NCI-H2029 (cell line): ENCODE measurements around the gene SUCO.
A peak's percentile ranks its signal among the peaks of the same experiment; 100 is the strongest.
"Not testable (repeated sequence)": the region's sequence is repeated elsewhere in the genome, so short reads cannot be mapped to it uniquely, and the experiment has no call there.

Experiments used
- DNase-seq: peaks from one replicate; lab custom pipeline; 2025; lab: John Stamatoyannopoulos, UW

SUCO gene, protein sequence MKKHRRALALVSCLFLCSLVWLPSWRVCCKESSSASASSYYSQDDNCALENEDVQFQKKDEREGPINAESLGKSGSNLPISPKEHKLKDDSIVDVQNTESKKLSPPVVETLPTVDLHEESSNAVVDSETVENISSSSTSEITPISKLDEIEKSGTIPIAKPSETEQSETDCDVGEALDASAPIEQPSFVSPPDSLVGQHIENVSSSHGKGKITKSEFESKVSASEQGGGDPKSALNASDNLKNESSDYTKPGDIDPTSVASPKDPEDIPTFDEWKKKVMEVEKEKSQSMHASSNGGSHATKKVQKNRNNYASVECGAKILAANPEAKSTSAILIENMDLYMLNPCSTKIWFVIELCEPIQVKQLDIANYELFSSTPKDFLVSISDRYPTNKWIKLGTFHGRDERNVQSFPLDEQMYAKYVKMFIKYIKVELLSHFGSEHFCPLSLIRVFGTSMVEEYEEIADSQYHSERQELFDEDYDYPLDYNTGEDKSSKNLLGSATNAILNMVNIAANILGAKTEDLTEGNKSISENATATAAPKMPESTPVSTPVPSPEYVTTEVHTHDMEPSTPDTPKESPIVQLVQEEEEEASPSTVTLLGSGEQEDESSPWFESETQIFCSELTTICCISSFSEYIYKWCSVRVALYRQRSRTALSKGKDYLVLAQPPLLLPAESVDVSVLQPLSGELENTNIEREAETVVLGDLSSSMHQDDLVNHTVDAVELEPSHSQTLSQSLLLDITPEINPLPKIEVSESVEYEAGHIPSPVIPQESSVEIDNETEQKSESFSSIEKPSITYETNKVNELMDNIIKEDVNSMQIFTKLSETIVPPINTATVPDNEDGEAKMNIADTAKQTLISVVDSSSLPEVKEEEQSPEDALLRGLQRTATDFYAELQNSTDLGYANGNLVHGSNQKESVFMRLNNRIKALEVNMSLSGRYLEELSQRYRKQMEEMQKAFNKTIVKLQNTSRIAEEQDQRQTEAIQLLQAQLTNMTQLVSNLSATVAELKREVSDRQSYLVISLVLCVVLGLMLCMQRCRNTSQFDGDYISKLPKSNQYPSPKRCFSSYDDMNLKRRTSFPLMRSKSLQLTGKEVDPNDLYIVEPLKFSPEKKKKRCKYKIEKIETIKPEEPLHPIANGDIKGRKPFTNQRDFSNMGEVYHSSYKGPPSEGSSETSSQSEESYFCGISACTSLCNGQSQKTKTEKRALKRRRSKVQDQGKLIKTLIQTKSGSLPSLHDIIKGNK (N-terminal part only)

DNA sequence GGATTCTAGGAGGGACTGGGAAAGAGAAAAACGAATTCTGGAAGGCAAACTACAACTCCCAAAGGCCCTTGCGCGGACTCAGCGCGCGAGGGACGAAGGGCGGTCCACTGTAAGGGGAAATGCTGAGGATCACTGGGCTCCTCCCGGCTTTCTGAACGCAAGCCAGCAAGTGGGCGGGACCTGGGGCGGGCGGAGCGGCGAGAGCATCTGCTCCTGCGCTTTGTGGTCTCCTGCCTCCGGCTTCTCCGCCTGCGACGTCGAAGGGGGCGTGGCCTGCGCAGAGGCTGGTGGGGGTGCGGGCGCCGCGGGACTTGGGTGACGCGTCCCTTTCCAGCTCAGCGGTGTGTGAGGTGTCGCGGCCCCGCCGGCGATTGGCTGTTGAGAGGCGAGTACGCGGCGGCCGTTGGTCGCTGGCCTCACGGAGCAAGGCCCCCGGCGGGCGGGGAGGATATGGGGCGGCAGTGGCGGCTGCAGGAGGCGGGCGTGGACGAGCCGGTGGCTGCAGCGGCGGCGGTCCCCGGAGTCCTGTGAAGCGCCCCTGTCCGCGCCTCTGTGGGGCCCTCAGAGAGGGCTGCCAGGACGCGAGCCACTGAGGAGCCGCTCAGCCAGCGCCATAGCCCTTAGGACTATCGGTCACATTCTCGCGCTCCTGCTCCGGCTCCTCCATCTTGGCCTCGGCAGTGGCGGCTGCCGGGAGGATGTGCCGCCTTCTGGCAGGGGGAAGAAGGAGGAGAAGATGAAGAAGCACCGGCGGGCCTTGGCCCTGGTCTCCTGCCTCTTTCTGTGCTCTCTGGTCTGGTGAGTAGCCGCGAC lies at the start of gene SUCO:
SUCO (plus strand) TSS at position 451 of the 813 bp plus-strand sequence; CDS start at position 737, 286 bp downstream.
- peak; percentile 93 for DNase-seq

DNA sequence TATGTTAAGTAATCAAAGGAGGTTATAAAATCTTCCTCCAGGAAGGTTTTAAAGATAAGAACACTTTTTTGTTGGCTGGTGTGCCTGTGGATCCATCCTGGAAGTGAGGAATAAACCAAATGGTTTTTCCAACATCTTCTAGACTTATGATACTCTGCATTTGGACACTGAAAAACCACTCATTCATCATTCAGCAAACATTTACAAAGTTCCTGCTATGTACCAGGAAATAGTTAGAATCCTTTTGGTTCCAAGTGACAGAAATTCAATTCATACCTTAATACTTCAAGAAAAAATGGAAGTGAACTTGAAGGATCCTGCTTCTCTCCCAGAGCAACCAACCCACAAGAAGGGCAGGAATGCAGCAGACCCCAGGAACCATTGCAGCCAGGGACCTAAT lies 49.5 kb upstream of the SUCO start:
- no peak for DNase-seq

DNA sequence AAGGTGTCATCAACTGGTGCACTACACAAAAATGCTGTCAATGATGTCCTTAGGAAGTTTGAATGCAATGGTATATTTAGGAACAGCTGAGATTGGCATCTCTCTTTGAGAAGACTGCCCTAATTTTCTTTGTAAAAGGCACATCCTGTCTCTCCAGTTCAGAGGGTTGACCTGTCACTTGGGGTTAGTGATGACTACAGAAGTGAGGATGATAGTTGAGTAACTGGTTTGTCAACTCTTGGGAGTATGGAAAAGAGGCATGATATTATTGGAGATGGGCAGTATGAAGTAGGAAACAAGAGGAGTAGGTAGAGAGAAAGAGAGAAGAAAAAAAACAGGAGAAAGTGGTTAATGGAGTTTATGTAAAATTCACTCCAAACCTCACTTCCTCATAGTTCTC lies 48.7 kb upstream of the SUCO start:
- DNase-seq = no peak

DNA sequence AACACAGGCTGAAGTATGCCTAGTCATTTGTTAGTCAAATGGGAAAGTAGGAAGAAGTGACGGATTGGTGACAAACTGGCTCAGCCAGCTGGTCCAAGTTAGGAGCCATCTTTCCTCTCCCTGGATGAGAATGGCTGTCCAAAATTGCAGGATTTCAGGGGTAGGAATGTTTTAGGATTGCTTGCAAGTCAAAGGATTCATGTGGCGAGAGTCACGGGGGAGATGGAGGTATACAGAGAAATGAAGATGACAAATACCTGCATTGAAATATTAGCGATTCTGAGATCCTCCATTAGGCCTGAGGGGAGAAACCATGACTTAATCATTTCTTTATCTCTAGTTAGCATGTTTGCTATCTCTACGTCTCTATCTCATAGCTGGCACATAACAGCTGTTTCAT lies 47.3 kb upstream of the SUCO start:
- no peak for DNase-seq

DNA sequence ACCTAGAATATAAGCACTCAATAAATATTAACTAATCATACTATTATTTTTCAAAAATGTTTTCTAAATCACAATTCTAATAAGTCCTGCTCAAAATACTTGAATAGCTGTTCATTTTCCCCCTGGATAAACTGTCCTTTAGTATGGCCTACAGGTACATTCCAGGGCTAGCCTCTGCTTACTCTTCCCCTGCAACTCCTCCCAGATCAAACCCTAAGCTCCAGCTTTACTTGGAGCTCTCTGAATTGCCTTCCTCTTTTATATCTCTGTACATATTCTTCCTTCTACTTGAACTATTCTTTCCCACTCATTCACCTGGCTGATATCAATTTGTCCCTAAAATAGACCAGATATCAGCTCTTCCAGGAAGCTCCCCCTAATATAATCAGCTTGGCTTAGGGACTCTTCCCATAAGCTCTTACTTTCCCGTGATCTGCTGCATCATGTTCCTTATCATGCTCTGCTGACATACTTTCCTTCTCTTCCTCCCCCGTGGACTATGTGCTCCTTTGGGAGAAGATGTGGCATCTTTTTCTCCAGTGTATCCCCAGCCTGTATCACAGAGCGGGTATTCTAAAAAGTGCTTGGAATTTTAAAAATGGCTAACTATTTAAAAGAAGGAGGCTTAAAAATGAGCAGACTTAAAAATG lies 46.0 kb upstream of the SUCO start:
- no peak for DNase-seq

DNA sequence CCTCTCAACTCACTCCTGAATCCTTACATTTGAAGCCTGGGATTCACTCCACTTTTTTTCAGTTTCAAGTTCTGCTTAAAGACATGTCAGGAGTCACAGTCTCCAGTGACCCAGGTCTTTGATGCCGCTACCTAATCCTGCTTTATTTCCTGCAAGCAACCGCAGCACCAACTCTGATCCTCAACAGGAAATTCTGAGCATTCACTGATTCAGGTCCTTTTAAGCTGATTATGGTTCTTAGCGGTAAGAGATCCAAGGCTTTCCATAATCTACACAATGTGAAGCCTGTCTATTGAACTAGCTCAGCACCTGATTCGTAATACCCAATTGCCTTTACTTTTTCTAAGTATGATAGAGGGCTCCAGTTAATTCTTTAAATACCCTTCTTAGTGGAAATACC lies 45.4 kb upstream of the SUCO start:
- no peak for DNase-seq

DNA sequence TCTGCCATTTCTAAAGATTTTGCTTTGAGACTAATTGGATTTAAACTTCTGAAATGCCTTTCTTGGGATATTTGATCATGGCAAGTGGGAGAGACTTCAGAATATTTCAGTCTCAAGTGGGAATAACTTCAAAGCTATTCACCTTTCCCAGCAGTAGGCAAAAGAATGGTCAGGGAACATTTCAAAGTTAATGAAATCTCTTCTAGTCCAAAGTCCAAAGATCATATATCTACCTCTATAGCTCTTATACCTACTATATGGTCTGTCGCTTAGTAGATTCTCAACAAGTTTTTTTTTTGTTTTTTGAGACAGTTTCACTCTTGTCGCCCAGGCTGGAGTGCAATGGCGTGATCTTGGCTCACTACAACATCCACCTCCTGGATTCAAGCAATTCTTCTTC lies 44.6 kb upstream of the SUCO start:
- DNase-seq = no peak

DNA sequence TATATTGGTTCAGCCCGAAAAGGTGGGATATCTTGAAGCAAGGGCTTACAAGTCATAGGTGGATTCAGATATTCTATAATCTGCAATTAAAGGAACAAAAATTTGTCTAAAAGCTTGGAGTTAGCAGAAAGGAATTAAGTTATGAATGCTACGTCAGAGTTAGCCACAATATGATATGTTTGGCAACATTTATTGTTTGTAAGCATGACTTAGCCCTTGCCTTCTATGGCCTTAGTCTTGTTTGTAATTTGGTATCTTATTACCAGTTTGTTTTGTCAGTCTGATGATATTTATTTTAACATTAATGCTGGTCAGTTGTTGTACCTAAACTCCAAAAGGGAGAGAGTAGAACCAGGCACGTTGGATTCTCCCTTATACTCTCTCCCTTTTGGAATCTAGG lies 43.1 kb upstream of the SUCO start:
- no peak for DNase-seq

DNA sequence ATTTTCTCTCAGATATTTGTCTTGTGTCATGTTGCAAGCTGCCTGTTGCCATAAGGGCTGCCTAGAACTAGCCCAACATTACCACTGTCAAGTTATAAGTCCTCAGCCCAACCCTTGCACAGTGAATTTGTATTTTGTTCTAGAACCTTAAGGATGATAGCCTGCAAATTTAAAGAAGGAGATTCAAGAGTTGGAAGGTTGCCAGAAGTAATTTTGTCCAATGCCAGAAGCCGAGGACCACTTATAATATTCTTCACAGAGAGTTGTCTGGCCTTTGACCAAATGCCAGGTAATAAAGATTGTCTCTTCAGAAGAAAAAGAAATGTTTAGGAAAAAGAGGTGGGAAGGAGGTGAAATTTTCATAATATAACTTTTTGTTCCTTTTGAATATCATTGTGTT lies 40.5 kb upstream of the SUCO start:
- DNase-seq = no peak

DNA sequence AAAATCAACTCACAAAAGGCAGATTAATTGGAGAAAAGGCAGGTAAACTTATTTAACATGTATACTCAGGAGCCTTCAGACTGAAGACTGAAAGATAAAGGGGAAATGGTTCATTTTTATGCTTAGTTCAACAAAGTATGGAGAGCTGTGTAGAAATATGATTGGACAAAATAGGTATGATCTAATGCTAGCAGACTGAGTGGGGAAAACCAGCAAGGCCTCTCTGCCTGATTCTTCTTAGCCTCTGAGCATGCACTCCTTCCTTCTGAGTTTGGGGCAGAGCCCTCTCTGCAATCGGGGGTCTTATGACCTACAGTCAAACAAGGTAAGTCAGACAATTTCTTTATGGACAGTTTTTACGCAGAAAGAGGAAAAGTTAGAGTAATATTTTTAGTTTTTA lies 38.8 kb upstream of the SUCO start:
- DNase-seq = no peak

DNA sequence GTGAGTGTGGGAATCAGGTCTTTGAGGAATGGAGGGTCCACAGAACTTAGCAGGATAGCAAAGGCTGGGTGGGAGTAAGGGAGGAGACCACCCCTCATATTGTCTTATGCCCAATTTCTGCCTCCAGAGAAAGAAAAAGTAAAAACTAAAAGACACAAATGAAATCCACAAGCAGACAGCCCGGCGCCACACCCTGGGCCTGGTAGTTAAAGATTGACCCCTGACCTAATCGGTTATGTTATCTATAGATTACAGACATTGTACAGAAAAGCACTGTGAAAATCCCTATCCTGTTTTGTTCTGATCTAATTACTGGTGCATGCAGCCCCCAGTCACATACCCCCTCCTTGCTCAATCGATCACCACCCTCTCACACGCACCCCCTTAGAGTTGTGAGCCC lies 36.8 kb upstream of the SUCO start:
- DNase-seq = not testable (repeated sequence)

DNA sequence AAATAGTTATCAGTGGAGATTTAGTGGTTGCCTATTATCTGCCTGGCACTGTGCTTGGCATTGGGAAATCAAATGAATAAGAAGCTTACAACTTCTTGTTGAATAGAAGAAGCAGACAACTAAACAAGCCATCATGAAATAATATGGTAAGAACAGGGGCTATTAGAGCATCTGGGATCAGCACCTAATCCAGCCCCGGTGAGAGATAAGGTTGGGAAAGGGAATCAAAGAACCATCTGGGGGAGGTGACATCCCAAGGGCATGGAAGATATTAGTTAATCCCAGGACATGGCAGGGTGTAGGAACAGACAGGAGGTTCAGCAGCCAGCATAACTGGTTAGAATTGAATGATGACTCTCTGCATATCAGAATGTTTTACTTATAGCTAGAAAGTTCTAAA lies 36.3 kb upstream of the SUCO start:
- no peak for DNase-seq

DNA sequence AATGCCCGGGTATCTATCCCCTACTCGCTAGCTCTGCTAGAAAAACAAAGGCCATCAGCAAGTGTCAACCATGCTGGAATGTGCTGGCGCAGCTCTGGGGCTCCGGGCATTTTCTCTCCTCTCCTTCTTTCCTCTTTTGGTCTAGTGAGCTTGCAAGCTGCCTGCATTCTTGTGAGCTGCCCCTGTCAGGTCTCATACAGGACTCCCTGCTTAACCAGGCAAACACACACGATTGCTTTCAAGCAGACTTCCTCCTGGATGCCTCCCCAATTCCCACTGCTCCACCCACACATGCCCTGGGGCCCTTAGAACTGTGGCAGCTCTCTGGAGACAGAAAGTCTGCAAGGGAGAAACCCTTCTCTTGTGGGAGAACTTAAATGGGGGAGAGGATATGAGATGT lies 35.7 kb upstream of the SUCO start:
- no peak for DNase-seq

DNA sequence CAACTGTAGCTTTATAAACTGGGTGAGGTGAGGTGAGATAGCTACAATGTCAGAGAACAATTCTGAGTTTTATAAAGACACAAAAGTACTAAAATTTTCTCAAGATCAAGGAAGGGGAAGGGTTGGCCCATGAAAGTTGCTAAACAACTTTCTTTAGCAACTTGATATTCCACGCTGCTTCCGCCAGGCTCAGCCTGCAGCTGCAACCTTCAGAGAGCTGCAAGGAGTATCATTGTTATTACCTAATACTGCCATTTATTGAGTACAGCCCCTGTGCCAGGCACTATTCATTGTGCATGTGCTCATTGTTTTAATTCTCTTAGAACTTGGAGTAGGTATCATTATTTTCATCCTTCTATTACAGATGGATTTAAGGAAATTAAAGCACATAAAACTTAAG lies 34.1 kb upstream of the SUCO start:
- no peak for DNase-seq

DNA sequence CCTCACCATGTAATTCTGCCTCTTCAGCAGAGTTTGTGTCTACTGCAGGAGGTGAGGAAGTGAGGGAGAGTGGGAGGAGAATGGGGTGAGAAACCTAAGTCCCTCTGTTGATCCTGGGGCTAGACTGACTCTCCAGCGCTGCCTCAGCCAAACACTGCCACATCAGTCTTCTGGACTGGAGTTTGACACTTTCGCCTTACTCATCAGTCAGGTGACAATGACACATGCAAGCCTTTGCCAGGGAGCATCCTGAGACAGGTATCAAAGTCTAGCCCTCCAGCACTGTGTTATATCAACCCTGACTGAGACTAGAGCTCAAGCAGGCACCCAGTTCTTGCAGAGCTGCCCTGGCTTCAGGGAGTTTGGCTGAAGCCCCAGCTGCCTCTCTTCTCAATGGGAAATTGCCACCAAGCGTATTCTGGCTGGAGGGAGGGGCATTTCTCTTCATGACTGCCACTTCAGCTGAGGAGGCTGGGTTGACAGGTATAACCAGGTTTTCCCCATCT lies 33.3 kb upstream of the SUCO start:
- no peak for DNase-seq

DNA sequence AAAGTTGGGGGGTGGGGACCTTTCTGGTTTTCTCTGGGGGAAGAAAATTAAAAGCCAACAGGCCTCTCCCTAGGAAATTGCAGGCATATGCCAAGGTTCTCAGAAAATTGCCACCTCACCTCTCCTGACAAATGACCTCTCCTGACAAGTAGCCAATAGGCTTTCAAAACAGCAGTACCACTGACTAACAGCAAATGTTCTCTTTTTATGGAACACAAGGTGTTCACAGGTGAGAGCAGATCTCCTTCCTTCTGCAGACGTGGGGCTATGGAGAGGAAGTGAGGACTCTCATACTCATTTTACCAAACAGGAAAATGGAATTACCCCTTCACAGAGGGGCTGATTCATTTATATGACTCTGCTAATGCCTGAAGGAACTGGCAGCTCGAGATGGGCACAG lies 32.7 kb upstream of the SUCO start:
- DNase-seq = no peak

DNA sequence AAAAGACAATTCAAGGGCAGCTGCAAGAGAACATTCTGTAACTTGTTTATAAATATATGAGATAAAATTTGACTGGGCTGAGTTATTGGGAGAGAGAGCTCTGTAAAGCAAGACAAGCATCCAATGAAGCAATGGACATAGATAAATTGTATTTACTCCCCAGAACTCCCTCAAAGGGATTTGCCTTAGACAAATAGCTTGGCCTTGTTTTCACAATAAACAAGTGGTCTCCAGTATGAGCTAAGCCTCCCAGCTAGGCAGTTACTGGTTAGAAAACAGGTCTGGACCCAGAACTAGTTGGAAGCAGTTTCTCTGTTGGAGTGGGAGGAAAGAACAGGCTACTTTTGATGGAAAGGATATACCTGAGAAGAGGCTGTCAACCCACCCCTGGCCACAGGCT lies 25.2 kb upstream of the SUCO start:
- DNase-seq = no peak

DNA sequence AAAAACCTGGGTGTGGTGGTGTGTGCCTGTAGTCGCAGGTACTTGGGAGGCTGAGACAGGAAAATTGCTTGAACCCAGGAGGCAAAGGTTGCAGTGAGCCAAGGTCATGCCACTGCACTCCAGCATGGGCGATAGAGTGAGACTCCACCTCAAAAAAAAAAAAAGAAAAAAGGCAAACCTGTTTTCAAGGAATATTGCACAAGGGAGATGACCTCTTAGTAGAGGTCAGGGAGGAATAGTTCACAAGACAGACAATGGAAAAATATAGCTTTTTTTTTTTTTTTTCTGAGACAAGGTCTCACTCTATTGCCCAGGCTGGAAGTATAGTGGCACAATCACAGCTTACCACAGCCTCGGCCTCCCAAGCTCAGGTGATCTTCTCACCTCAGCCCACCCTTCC lies 22.5 kb upstream of the SUCO start:
- no peak for DNase-seq

DNA sequence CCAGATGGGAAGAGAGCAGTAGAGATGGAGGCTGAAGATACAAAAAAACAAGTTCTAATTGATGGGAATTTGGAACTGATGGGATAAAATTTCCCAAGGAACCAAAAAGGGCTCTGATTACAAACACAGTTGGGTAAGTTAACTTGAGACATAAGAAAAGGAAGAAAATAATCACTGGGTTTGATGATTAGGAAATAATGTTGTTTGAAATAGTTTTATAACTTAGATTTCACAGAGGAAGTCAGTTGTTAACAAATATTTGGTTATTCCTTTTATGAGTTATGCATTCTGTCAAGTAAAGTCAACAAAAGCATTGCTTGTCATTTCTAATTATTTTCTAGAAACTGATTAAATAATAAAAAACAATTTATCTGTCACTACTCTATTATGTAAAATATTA lies 20.4 kb upstream of the SUCO start:
- DNase-seq = no peak

DNA sequence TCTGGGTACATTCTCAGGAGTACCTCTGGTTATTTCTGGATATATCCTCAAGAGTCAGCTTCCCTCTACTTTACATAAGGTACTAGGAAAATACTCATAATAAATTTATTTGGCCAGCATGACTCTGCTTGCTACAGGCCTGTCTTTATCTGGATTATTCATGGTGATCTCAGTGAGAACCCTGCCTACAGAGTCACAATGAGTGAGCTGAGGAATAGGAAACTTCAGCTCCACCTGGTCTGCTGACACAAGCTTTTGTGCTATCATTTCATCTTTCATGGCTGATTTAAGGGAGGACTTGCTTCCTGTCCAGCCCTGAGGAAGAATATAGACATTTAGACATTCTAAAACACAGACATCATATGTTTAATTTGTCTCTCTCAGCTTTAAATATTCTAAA lies 19.5 kb upstream of the SUCO start:
- DNase-seq = no peak

DNA sequence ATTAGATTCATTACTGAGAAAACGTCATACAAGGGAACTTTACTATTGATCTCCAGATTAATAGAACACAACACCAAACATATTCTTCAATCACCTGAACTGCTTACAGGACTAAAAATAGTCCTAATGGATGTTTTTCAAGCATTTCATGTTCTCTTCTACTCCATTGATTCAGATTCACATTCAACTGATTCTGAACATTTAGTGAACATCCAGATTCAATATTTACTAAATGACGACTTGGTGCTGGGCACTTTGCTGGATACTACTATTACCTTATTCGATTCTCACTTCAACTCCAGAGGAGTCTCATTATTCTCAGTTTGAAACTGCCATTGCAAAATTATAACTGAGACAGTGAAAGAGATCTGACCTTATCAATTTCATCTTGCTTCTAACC lies 18.8 kb upstream of the SUCO start:
- no peak for DNase-seq
